GM18517 (cell line): ENCODE measurements around the gene MMP15.
"Not testable (repeated sequence)": the region's sequence is repeated elsewhere in the genome, so short reads cannot be mapped to it uniquely, and the experiment has no call there.

Experiments
- ATAC-seq: cut with Tn5 transposase; IDR thresholded peaks from one replicate; pipeline ENCODE4 v1.9.1; 2021; ENCODE audit warnings: mild to moderate bottlenecking, moderate library complexity; ENCODE audit not compliant: unreplicated experiment

Gene MMP15

DNA sequence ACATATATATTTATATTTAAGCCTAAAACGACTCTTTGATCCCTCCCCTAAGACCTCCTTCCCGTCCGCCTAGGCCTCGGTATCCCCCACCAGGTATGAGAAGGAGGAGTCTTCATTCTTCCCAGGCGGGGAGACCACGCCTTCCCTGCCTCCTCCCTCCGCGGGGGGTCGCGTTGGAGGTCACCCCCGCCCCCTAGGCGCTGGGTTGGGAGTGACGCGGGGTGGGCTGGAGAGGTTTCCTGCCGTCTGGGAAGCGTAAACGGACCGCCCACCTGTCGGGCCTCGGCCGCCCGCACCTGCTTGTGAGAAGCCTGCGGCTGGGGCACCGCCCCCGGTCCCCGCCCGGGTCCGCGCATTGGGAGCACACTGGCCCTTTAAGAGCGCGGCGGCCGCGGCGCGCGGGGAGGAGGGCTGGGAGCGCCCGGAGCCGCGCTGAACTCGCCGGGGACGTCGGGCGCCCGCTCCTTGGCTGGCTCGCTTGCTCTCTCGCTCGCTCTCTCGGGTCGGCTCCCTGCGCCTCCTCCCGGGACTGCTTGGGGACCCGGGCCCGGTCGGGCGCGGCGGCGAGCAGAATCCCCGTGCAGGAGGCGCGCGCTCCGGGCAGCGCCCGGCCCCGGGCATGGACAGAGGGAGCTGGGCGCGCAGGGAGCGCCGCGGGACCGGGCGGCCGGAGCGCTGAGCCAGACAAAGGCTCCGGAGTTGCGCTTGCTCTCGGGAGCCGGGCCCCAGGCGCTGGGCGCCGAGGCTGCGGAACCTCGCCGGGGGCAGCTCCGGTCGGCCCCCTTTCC is at the start of gene MMP15:
Gene MMP15 (plus strand): TSS at position 404 of the 788 bp plus-strand sequence. CDS start 597 bp downstream, outside the sequence.
- no peak for ATAC-seq

DNA sequence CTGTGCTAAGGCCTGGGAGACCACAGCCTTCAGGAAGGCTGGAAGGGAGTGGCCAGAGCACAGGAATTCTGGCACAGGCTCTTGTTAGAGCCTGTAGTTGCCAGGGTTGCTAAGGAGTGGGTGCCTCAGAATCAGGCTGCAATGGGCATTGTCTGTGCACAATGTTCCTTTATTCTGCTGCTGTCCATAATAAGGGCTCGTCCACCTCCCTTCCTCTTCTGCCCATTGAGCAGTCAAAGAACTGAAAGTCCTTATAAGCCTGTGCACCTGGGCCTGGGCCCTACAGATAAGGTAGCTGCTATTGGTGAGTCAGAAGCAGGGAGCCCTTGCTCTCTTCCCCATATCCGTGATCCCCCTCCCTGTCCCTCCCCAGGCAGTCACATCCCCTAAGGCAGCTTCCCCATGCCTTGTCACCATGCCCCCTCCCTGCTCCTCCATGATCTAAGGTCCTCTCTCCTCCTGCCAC is 49.2 kb upstream of the MMP15 start:
- ATAC-seq, result no peak

DNA sequence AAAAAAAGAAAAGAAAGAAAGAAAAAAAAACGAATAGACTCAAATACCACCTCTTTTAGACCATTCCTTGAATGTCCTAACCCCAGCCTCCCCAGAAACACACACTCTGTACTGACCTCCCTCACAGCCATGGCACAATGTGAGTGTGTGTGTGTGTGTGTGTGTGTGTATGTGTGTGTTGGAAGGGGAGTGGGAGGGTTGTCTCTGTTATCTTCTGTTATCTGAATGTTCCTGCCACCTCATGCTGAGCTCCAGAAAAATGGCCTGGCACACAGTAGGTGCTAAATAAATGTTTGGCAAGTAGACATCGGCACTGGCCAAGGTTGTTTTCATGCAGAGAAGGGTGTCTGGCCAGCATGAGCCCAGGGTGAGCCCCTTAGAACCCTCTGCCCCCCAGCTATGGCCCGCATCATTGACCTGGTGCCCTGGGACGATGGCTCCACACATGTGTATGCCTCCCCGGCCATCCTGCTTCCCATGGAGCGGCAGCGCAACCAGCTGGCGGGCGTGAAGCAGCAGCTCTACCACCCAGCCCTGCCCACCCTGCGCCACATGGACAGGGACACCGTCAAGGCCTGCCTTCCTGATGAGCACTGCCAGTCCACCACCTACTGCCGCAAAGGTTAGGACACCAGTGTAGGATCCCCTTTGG is 48.0 kb upstream of the MMP15 start:
- no peak for ATAC-seq

DNA sequence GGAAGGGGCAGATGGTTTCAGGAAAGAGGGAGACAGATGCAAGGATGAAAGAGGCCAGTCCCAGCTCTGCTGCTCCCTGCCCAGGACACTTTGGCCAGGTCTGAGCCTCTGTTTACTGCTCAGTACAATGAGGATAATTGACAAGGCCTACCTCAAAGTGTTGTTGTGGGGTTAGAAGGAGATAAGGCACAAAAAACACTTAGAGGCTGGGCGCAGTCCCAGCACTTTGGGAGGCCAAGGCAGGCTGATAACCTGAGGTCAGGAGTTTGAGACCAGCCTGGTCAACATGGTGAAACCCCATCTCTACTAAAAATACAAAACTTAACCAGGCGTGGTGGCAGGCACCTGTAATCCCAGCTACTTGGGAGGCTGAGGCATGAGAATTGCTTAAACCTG is 47.5 kb upstream of the MMP15 start:
- ATAC-seq, result not testable (repeated sequence)

DNA sequence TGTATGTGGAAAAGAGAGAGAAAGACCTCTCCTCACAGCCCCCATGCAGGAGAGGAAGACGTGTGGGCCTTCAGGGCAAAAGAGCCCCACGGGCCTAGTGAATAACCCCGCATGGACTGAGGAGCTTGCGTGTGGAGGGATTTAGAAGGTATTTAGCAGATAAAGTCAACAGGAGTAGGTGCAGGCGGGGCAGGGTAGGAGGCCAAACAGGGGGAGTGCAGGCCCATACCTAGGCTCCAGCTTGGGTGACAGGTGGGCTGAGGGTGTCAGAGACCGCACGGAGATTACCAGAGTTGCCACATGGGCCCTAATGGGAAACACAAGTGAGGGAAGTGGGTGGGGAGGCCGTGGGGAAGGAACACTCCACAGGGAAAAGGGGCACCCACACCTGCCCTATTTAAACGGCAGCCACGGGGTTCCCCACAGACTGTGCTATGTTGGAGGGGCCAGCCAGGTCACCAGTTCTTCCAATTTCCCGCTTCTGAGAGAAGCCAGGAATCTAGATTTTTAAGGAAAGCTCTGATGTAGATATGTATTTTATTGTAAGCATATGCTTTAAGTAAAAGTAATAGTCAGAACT is 46.5 kb upstream of the MMP15 start:
- no peak for ATAC-seq

DNA sequence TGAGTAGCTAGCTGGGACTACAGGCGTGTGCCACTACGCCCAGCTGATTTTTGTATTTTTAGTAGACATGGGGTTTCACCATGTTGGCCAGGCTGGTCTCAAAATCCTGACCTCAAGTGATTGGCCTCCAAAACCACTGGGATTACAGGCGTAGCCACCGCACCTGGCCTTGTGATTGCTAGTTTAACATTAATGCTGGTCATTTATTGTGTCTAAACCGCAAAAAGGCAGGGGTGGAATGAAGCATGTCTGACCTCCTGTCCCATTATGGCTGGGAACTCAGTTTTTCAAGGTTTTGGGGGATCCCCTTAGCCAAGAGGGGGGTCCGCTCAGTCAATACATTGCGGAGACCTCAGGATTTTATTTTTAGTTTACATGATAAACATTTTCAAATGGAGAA is 43.9 kb upstream of the MMP15 start:
- ATAC-seq, result no peak

DNA sequence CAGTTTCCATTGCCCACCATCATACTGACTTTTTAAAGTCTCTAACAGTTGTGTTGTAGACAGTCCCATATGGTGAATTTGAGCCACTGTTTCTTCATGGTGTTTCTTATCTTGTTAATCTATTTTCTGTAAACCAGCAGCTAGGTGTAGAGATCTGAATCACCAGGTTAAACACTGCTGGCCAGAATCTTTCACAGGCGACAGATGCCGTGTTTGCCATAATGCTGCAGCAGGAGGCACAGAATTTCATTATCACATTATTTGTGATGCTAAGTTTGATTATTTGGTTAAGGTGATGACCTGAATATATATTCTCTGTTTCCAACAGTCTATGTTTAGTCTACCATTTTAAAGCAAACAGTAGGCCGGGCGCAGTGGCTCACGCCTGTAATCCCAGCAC is 43.2 kb upstream of the MMP15 start:
- ATAC-seq, result no peak

DNA sequence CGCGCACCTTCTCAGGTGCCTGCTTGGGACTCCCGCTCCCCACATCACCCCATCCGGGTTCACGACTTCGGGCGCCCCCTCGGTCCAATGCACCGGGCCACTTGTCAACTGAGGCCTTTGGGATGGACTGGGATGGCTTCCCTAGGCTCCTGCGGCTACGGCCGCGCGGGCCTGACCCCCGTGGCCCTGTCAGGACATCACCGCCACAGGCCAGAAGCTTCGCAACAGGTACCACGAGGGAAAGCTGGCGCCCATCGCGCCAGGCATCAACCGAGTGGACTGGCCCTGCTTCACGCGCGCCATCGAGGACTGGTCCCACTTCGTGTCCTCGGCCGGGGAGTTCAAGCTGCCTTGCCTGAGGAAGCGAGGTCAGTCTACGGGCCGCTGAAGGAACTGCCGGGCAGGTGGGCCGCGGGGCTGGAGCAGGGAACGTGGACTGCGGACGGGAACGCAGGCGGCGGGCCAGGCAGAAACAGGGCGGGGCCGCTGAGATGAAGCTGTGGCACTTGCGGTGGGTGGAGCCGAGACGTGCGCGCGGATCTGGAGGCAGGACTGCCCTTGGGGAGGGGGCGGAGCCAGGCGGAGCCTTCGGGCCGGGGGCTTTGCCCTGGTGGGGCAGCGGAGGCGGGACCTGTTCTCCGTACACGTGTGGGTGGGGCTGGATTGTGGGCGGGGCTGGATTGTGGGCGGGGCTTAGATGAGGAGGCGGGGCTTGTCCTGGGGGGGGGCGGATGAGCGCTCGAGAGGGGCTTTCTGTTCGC is 40.9 kb upstream of the MMP15 start:
- ATAC-seq, result no peak

DNA sequence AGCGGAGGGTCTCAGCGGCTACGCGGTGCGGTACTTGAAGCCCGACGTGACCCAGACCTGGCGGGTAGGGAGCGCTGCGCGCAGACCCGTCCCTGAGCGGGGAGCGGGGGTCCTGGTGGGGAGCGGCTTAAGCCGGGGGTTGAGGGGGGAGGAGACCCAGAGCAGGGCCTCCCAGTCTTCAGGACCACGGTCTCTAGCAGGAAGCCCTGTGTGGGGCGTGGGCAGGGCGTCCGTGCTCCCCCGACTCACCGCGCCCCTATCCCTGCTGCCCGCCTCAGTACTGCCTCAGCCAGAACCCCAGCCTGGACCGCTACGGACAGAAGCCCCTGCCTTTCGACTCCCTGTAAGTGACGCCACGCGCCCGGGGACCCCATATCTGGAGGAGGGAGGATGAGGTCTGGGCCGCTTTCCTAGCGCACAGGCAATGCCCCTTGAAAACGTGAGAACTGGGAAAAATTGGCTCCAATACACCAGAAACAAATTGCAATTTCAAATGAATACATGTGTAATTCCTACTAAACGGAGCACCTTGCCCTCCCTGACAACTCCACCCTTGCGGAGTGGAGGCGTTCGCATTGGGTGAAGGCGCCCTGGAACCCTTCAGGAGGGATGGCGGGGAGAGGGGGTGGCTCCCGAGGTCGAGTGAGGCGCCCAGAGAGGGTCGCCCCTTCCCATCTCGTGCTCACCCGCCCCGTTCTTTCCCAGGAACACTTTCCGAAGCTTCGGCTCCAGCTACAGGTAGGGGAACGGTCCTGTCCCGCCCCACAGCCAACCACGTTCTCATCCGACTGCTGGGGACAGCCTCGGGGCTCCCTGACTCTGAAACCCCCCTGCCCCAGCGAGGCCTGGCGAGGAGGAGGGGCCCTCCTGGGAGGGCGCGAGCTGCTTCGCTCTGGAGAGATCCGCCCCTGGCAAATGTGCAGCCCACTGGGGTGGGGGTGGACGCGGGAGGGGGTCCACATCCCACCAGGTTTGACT is 40.1 kb upstream of the MMP15 start:
- ATAC-seq, result no peak

DNA sequence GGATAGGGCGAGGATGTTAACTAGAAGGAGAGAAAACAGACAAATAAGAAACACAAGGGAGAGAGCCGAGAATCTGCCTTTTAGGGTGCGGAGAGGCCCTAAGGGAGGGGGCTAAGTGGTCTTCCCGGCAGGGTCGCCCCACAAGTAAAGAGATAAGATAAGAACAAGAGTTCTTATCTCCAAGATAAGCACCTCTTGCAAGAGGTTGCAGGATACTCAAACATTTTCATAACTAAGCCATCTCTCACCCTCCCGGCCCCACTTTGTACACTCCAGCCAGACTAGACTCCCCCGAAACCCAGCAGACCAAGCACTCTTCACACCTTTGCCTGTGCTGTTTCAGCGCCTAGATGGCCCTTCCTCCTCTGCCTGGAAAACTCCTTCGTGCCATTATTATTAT is 39.4 kb upstream of the MMP15 start:
- ATAC-seq, result no peak

DNA sequence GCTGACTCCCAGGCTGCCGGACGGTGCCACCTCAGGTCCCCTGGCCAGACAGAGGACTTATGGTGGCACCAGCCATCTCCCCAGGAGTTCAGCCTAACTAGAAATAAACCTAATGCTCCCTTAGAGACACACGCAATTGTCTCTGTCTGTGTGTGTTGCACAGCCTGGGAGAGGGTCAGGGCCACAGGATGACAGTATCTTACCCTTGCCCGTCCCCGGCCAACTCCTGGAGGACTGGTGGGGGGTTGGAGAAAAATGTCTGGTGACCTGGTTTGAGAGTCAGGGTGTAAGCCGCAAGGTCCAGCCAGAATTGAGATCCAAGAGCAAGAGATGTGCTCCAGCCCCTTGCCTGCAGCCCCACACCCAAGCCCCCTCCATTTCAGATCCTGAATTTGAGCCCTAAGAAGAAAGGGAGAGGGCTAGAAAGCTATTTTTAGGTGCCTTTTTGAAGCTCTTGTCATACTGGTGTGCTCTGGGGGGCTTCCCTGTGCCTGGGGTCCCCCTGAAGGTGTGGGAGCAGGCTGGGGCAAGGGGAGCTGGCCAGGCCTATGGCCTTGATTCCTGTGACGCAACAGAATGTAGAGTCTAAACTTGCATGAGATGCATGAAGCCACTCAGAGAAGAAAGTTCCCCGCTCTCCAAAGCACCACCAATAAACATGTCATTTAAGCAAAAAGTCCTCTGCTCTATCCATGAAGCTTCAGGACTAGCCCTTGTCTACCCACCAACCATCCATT is 37.9 kb upstream of the MMP15 start:
- ATAC-seq, result no peak

DNA sequence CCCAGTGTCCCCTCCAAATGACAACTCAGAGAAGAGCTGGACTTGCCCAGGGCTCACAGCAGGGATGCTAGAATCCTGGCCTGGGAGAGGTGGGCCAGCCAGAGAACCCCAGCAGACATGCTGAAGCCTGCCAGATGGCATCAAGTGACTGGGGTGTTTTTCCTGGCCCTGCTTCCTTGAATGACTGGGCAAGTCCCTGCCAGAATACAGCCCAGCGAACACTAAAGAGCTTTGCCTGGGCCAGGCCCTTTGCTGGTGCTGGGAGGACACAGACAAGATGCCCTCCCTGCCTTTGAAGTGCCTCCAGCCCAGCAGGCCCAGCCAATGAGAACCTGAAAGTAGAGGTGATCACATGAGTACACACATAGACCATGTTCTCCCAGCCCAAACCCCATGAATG is 36.6 kb upstream of the MMP15 start:
- no peak for ATAC-seq

DNA sequence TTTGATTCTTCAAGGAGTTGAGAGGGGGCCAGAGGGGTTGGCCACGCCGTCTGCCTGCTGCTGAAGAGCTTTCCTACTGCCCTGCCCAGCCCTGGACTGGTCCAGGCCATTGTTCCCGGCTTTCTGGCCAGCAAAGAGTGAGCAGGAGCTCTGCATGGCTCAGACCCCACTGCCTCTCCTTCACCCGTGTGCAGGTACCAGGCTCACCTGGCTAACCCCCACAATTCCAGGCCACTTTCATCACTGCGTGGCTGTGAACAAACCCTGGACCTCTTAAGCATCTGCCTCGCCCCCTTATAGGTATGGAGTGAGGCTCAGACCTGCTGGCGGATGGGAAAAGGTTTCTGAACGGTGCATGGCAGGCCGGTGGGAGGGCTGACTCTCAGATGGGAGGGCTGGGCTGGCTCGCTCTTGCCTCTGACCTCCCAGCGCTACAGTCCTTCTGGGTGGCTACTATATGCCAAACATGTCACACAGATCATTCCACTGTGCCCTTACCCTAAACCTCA is 33.9 kb upstream of the MMP15 start:
- ATAC-seq, result no peak

DNA sequence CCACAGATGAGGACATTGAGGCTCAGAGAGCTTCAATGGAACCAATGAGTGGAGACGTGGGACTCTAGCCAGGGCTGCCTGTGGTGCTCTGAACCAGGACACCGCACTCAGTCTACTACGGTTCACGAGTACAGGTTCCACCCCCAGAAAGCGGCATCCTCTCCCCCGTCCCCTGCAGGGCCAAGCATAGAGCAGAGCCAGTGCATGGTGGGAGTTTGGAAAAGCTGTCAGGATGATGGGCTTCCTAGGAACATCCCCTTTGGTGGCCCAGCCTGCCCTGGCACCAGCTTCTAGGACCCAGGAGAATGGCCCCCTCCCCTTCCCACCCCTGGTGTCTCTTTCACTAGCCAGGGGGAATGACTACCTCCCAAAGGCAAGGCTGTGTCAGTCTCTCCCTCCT is 33.5 kb upstream of the MMP15 start:
- ATAC-seq, result no peak

DNA sequence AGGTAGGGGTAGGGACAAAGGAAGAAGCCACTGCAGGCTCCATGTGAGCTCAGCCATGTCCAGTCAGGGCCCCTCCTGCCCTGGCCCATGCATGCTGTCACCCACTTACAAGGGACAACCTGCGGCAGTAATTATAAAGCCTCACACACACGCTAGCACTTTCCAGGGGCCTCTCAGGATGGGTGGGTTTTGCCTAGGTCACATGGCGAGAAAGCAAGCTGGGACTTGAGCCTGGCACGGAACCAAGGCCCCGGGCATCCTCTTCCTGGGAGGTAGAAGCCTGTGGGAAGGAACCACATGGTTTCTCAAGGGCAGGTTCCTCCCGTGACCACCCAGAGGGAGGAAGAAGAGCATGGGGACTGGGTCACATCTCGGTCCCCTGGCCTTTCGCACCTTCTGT is 32.1 kb upstream of the MMP15 start:
- ATAC-seq, result no peak

DNA sequence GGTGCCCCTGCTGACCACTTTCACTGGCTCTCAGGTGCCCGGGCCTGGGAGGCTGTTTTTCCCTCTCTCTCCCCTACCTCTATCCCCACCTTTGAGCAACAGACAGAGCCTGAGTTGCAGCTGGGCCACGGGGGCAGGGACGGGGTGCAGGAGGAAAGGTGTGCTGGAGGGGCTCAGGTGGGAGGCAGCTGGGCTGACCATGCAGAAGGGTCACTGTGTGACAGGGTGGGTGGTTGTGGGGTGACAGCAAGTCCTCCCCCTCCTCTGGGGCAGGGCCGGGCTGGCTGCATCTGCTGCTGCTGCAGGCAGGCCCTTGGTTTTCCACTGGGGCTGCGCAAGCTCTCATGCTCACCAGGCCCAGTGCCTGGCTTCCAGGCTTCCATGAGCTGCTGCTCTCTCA is 31.7 kb upstream of the MMP15 start:
- ATAC-seq, result no peak

DNA sequence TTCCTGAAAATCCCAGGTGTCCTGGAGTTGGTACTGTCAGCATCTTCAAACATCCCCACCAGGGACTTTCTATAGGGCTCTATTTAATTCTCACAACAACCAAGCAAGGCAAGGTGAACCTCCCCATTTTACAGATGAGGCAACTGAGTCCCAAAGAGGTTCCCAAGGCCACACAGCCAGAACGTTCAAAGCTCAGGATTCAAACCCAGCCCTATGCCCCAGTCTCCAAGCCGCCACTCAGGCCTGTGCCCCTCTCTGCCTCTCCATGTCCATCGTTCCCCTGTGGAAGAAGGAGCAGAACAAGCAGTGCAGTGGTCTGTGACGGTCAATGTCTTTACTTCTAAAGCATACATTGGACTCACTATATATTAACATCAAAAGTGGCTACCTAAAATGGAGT is 31.2 kb upstream of the MMP15 start:
- no peak for ATAC-seq

DNA sequence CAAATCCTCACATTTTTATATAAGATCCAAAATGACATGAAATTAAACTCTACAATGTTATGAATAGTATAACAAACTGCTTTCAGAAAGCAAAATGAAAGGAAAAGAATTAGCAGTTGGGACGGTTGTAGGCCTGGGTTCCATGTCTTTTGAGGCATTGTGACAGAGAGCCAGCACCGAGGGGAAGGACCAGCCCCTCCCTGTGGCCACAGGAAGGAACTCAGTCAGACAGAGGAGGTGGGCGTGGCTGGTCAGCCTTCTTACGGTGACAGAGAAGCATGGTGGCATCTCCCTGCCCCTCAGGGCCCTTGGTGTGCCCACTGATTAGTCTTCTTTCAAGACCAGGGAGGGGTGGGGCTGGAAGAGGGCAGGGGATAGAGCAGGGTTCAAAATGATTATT is 30.8 kb upstream of the MMP15 start:
- ATAC-seq, result no peak

DNA sequence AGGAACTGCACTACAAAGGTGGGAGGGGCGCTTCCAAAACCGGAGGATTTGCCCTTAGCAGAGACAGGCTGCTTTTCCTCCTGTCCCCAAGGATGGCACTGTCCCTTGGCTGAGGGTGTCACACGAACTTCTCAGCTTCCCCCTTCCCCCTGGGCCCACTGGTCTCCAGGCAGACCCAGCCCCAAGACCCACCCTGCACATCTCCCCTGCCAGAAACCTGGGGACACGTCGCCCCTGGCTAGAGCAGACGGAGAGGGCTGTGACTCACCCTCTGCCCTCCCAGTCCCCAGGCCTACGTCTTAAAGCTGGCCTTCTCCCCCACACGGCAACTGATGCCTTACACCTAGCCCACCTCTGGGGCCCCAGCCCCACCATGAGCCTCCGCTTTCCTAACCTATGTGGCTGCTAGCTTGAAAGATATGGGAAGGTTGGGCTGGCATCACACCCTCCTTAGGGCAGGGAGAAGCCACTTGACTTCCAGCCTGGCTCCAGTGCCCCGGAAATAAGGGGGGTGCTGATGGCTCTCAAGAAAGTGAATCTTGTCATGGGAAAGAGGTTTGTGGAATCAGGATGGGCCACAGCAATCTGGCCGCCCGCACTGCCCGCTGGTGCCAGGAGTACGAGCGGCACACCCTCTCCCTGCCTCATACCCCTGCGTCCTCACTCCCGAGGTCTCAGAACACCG is 29.7 kb upstream of the MMP15 start:
- ATAC-seq, result no peak
